ENCODE measurements around the gene HECTD4.
"Not testable (repeated sequence)": the region's sequence is repeated elsewhere in the genome, so short reads cannot be mapped to it uniquely, and the experiment has no call there.

Gene HECTD4

GRCh38 chr12:112406519-112407488 is 24.6 kb upstream of the HECTD4 start:
- no peak for DNase-seq
- intact Hi-C loops (cut with DNase I) = no loop called here

GRCh38 chr12:112401903-112402498 is 19.8 kb upstream of the HECTD4 start:
- DNase-seq = no peak
- intact Hi-C loops (cut with DNase I) = no loop called here

GRCh38 chr12:112401054-112401453 is 18.8 kb upstream of the HECTD4 start:
- intact Hi-C loops (cut with DNase I) = no loop called here

GRCh38 chr12:112393328-112393727 is 11.1 kb upstream of the HECTD4 start:
- intact Hi-C loops (cut with DNase I) = no loop called here

More at GRCh38 chr12:112401054-112401453, 18.8 kb upstream of the HECTD4 start:
- DNase-seq = no peak

GRCh38 chr12:112389922-112390654 is 7.9 kb upstream of the HECTD4 start:
- not testable (repeated sequence) for DNase-seq
- intact Hi-C loops (cut with DNase I) = loop anchor here (5.0 kb wide), 3 partner anchors 193 to 283 kb away; partner anchors contain the start of gene NAA25

More at GRCh38 chr12:112393328-112393727, 11.1 kb upstream of the HECTD4 start:
- DNase-seq = no peak

- intact Hi-C loops (cut with DNase I) = loop anchor here (5.0 kb wide), 3 partner anchors 192 to 282 kb away; partner anchors contain the start of gene NAA25
Observed at GRCh38 chr12:112389228-112389627, 7.0 kb upstream of the HECTD4 start.

GRCh38 chr12:112386726-112387125 is 4.5 kb upstream of the HECTD4 start:
- intact Hi-C loops (cut with DNase I) = loop anchor here (2.0 to 5.0 kb wide), 4 partner anchors 189 to 442 kb away; partner anchors contain the start of gene NAA25
- DNase-seq = no peak

More at GRCh38 chr12:112389228-112389627, 7.0 kb upstream of the HECTD4 start:
- DNase-seq = no peak

GRCh38 chr12:112382866-112383265 is 635 bp upstream of the HECTD4 start:
- intact Hi-C loops (cut with DNase I) = loop anchor here (5.0 kb wide), 2 partner anchors 256 to 371 kb away; partner anchors contain the start of genes ERP29, TMEM116 and TRAFD1
- no peak for DNase-seq

- DNase-seq = peak in 4 of 10 donors; percentile 10 to 59 (median 17)
Observed at GRCh38 chr12:112381406-112381882, 787 bp downstream of the HECTD4 start.

GRCh38 chr12:112380663-112381405 is 1.4 kb downstream of the HECTD4 start:
- intact Hi-C loops (cut with DNase I) = loop anchor here (5.0 kb wide), 2 partner anchors 254 to 369 kb away; partner anchors contain the start of genes ERP29, TMEM116 and TRAFD1
- peak in 3 of 10 donors; percentile 16 to 25 (median 18) for DNase-seq

More at GRCh38 chr12:112381406-112381882, 787 bp downstream of the HECTD4 start:
- intact Hi-C loops (cut with DNase I) = loop anchor here (5.0 kb wide), 2 partner anchors 254 to 369 kb away; partner anchors contain the start of genes ERP29, TMEM116 and TRAFD1

- intact Hi-C loops (cut with DNase I) = no loop called here
- no peak for DNase-seq
Observed at GRCh38 chr12:112375105-112375504, 7.1 kb downstream of the HECTD4 start.

GRCh38 chr12:112374166-112374740 is 8.0 kb downstream of the HECTD4 start:
- DNase-seq = no peak
- intact Hi-C loops (cut with DNase I) = no loop called here

GRCh38 chr12:112370868-112371510 is 11.2 kb downstream of the HECTD4 start:
- intact Hi-C loops (cut with DNase I) = no loop called here
- DNase-seq = peak in 1 of 10 donors; percentile 20

GRCh38 chr12:112370199-112370598 is 12.0 kb downstream of the HECTD4 start:
- no peak for DNase-seq
- intact Hi-C loops (cut with DNase I) = no loop called here

- intact Hi-C loops (cut with DNase I) = no loop called here
- DNase-seq = no peak
Observed at GRCh38 chr12:112368856-112369255, 13.4 kb downstream of the HECTD4 start.

GRCh38 chr12:112367965-112368364 is 14.3 kb downstream of the HECTD4 start:
- intact Hi-C loops (cut with DNase I) = no loop called here
- no peak for DNase-seq

- DNase-seq = no peak
- intact Hi-C loops (cut with DNase I) = no loop called here
Observed at GRCh38 chr12:112362310-112362709, 19.9 kb downstream of the HECTD4 start.

- intact Hi-C loops (cut with DNase I) = no loop called here
- peak in 1 of 10 donors; percentile 9 for DNase-seq
Observed at GRCh38 chr12:112361271-112361670, 21.0 kb downstream of the HECTD4 start.

Data from posterior cingulate gyrus (tissue), 11 donors.